ENCODE measurements around the gene TMEM108.

Gene TMEM108

GRCh38 chr3:133282236-133282635 lies 244.0 kb downstream of the TMEM108 start:
- no peak overlapping the region for H3K27ac ChIP-seq
- TF ChIP-seq ZFX (IDR thresholded peaks at IDR 0.05) (no peak), CTCF (conservative IDR thresholded peaks at IDR 0.05) (no peak)

GRCh38 chr3:133283958-133284807 lies 246.0 kb downstream of the TMEM108 start:
- no peak for TF ChIP-seq CTCF (conservative IDR thresholded peaks at IDR 0.05)
- TF ChIP-seq ZFX (IDR thresholded peaks at IDR 0.05) = no peak
- no peak overlapping the region for H3K27ac ChIP-seq

GRCh38 chr3:133289322-133289721 lies 251.1 kb downstream of the TMEM108 start:
- no peak overlapping the region for H3K27ac ChIP-seq
- TF ChIP-seq ZFX (IDR thresholded peaks at IDR 0.05) (no peak), CTCF (conservative IDR thresholded peaks at IDR 0.05) (no peak)

GRCh38 chr3:133292296-133292695 lies 254.1 kb downstream of the TMEM108 start:
- no peak for TF ChIP-seq ZFX (IDR thresholded peaks at IDR 0.05)
- TF ChIP-seq CTCF (conservative IDR thresholded peaks at IDR 0.05) = no peak
- no peak overlapping the region for H3K27ac ChIP-seq

- H3K27ac ChIP-seq = no peak overlapping the region
- TF ChIP-seq ZFX (IDR thresholded peaks at IDR 0.05) = no peak
- TF ChIP-seq CTCF (conservative IDR thresholded peaks at IDR 0.05) = no peak
Measured at GRCh38 chr3:133293397-133294110, 255.4 kb downstream of the TMEM108 start.

- H3K27ac ChIP-seq = no peak overlapping the region
Measured at GRCh38 chr3:133294253-133294652, 256.1 kb downstream of the TMEM108 start.

More at GRCh38 chr3:133294253-133294652, 256.1 kb downstream of the TMEM108 start:
- TF ChIP-seq ZFX (IDR thresholded peaks at IDR 0.05) = no peak
- no peak for TF ChIP-seq CTCF (conservative IDR thresholded peaks at IDR 0.05)
